ENCODE data around the gene NR2F2.

DNA sequence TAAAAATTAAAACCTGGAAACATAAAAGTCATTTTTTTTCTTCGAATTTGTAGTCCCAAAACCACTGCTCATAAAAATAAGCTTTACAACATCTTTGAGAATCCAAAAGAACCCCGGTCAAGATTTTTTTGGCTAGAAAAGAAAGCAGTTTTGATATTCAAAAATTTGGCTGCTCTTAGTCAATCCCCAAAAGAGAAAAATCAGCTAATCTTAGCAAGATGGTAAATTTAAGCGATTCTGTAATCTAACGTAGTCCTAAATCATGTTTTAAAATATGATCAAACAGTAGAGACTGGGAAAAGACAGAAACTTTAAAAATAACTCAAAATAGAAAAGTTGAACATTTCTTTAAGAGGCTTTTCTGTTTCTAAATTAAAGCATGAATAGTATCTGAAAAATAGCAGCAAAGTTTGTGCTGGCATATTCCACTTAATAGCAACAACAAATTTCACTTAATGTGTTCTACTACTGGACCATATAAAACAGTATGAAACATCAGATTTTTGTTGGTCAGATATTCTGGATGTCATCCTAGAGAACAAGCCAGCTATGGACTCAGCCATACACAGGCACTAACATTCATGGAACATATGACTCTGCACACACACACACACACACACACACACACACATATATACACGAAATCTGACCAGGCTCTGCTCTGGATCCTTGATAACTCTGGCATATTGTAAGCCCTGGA is 19.1 kb upstream of the NR2F2 start:
- TF ChIP-seq, protein P1, sequence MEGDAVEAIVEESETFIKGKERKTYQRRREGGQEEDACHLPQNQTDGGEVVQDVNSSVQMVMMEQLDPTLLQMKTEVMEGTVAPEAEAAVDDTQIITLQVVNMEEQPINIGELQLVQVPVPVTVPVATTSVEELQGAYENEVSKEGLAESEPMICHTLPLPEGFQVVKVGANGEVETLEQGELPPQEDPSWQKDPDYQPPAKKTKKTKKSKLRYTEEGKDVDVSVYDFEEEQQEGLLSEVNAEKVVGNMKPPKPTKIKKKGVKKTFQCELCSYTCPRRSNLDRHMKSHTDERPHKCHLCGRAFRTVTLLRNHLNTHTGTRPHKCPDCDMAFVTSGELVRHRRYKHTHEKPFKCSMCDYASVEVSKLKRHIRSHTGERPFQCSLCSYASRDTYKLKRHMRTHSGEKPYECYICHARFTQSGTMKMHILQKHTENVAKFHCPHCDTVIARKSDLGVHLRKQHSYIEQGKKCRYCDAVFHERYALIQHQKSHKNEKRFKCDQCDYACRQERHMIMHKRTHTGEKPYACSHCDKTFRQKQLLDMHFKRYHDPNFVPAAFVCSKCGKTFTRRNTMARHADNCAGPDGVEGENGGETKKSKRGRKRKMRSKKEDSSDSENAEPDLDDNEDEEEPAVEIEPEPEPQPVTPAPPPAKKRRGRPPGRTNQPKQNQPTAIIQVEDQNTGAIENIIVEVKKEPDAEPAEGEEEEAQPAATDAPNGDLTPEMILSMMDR (IDR thresholded peaks at IDR 0.05; ENCODE audit: low read length): no peak
- no peak for TF ChIP-seq EZH2 (IDR thresholded peaks at IDR 0.05; ENCODE audit: borderline replicate concordance, low read length)

Measured in OCI-LY1 (cell line).